ENCODE results near the gene KIF1B. TPM values are rescaled to one million over a fixed set of nuclear protein-coding genes. Genes with fewer than 3 reads are reported as not detected.

KIF1B gene
- total RNA-seq, 1 donor from 2014 or later, result 78.4 TPM

DNA sequence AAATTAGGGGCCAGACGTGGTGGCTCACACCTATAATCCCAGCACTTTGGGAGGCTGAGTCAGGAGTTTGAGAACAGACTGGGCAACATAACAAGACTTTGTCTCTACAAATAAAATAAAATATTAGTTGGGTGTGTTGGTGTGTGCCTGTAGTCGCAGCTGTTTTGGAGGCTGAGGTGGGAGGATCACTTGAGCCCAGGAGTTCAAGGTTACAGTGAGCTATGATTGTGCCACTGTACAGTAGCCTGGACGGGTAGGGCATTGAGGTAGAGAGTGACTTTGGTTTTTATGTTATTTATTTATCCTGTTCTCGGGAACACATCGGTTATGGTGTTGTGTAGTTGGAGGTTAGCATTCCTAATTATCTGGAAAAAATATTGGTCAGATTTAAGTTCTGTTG lies 19.5 kb downstream of the KIF1B start:
- H3K27ac ChIP-seq (replicated peaks), result no peak overlapping the region
- TF ChIP-seq, protein P1, sequence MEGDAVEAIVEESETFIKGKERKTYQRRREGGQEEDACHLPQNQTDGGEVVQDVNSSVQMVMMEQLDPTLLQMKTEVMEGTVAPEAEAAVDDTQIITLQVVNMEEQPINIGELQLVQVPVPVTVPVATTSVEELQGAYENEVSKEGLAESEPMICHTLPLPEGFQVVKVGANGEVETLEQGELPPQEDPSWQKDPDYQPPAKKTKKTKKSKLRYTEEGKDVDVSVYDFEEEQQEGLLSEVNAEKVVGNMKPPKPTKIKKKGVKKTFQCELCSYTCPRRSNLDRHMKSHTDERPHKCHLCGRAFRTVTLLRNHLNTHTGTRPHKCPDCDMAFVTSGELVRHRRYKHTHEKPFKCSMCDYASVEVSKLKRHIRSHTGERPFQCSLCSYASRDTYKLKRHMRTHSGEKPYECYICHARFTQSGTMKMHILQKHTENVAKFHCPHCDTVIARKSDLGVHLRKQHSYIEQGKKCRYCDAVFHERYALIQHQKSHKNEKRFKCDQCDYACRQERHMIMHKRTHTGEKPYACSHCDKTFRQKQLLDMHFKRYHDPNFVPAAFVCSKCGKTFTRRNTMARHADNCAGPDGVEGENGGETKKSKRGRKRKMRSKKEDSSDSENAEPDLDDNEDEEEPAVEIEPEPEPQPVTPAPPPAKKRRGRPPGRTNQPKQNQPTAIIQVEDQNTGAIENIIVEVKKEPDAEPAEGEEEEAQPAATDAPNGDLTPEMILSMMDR (IDR thresholded peaks at IDR 0.05; ENCODE audit: borderline replicate concordance), result no peak

DNA sequence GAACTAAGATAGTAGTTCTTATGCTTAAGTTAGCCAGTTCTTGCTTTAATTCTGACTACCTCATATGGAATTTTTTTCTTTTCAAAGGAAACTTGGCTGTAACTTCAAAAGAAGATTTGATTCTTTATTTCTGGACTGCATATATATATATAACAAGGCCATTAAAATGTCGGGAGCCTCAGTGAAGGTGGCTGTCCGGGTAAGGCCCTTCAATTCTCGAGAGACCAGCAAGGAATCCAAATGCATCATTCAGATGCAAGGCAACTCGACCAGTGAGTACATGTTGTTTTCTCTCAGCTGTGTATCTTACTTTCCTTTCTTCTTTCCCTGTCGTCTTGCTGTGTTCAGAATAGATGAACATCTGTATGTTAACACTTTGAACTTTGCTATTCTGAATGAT lies 21.8 kb downstream of the KIF1B start:
- intact Hi-C loops (cut with micrococcal nuclease), result no loop called here
- Histone ChIP-seq H3K4me1 (peaks cover 56% of the 10 kb centered on the region), H3K27ac (replicated peaks) (peak overlapping the region; percentile 20)

More for the DNA sequence above, 19.5 kb downstream of the KIF1B start:
- Histone ChIP-seq H3K27me3 (ENCODE audit: low read depth) (no peaks in the 10 kb centered on the region), H3K9me3 (replicated peaks) (no peaks in the 10 kb centered on the region), H3K4me1 (peaks cover 65% of the 10 kb centered on the region), H3K36me3 (peaks cover 18% of the 10 kb centered on the region), H3K4me3 (no peak overlapping the region)
- no peak for DNase-seq
- intact Hi-C loops (cut with micrococcal nuclease), result no loop called here

DNA sequence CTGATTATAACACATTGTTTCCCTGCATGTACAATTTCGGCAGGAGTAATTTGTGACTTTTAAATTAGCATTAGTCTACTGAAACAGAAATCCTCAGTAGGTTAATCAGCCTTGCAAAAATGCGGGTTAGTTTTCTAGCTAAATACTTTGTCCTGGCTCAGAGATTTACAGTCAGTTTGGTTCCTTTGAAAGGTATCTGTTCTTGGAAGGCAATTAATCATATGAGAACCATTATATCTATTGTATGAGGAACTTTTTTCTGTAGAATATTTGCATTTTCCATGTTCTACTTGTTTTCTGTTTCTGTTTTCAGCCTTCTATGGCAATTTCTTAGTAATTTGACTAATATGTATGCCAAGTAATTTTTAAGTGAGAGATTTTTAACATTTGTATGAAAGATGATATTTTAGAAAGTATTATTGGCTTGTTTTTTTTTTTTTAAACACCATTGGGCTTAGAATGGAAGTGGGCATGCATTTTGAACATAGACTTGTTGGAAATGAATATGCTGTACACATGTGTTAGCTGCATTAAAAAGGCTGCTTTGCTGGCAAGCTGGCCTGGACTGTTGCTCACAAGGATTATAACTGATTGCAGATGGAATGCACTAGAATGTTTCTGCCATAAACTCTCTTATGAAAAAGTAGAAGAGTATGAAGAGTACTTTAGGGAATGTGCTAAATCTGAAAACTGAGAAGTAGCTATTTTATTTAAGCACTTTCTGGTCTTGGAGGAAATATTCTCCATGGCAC lies 26.2 kb downstream of the KIF1B start:
- H3K36me3 ChIP-seq, result peaks cover 34% of the 10 kb centered on the region
- TF ChIP-seq, protein P1 (IDR thresholded peaks at IDR 0.05; ENCODE audit: borderline replicate concordance), result no peak
- intact Hi-C loops (cut with micrococcal nuclease), result no loop called here
- H3K27me3 ChIP-seq (ENCODE audit: low read depth), result no peaks in the 10 kb centered on the region
- no peak overlapping the region for H3K4me3 ChIP-seq
- H3K9me3 ChIP-seq (replicated peaks), result no peaks in the 10 kb centered on the region
- no peak overlapping the region for H3K27ac ChIP-seq (replicated peaks)
- no peak for DNase-seq
- H3K4me1 ChIP-seq, result peaks cover 54% of the 10 kb centered on the region

More for the DNA sequence above, 21.8 kb downstream of the KIF1B start:
- H3K27me3 ChIP-seq (ENCODE audit: low read depth), result no peaks in the 10 kb centered on the region
- TF ChIP-seq, protein P1 (IDR thresholded peaks at IDR 0.05; ENCODE audit: borderline replicate concordance), result no peak
- H3K9me3 ChIP-seq (replicated peaks), result no peaks in the 10 kb centered on the region
- H3K36me3 ChIP-seq, result peaks cover 34% of the 10 kb centered on the region
- no peak for DNase-seq
- H3K4me3 ChIP-seq, result no peak overlapping the region

DNA sequence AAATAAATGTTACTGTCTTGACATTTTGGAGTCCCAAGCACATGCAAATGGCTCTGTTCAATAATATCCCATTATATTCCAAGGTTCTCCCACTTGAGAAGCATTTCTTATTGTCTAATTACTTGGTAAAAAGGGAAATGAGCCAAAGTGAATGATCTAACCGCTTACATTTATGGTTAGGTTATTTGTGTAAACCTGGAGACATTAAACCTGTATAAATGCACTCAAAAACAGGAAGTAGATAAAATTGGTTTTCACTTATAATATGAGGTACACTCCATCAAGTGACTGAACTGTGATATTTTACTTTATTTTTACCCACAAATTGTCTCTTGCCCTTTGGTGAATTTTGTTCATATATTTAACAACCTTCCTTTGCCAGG lies 26.8 kb downstream of the KIF1B start:
- Histone ChIP-seq H3K27me3 (ENCODE audit: low read depth) (no peaks in the 10 kb centered on the region), H3K4me1 (peaks cover 54% of the 10 kb centered on the region), H3K36me3 (peaks cover 34% of the 10 kb centered on the region), H3K9me3 (replicated peaks) (no peaks in the 10 kb centered on the region), H3K4me3 (no peak overlapping the region), H3K27ac (replicated peaks) (no peak overlapping the region)
- TF ChIP-seq, protein P1 (IDR thresholded peaks at IDR 0.05; ENCODE audit: borderline replicate concordance), result no peak
- intact Hi-C loops (cut with micrococcal nuclease), result no loop called here
- DNase-seq, result no peak

DNA sequence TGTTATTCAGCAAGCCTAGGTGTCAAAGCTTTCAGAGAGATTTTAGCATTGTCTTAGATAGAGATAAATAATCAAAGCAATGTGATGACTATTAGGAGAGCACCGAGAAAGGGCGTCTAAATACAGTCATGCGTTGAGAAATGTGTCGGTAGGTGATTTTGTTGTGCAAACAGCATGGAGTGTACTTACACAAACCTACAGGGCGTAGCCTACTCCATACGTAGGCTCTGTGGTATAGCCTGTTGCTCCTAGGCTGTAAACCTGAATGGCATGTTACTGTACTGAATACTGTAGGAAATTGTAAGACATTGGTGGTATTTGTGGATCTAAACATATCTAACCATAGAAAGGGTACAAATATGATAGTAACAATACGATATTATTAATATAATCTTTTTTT lies 31.8 kb downstream of the KIF1B start:
- Histone ChIP-seq H3K36me3 (no peaks in the 10 kb centered on the region), H3K27me3 (ENCODE audit: low read depth) (no peaks in the 10 kb centered on the region), H3K4me3 (no peak overlapping the region), H3K27ac (replicated peaks) (no peak overlapping the region), H3K9me3 (replicated peaks) (no peaks in the 10 kb centered on the region), H3K4me1 (peaks cover 76% of the 10 kb centered on the region)
- no peak for DNase-seq
- TF ChIP-seq, protein P1 (IDR thresholded peaks at IDR 0.05; ENCODE audit: borderline replicate concordance), result no peak
- intact Hi-C loops (cut with micrococcal nuclease), result no loop called here
